ENCODE measurements around the gene MEIS2. TPM values are rescaled to one million over a fixed set of nuclear protein-coding genes. Genes with fewer than 3 reads are reported as not detected.
A peak's percentile ranks its signal among the peaks of the same experiment; 100 is the strongest.
"Not testable (repeated sequence)": the region's sequence is repeated elsewhere in the genome, so short reads cannot be mapped to it uniquely, and the experiment has no call there.

MEIS2 gene
- total and polyA plus RNA-seq, 4 donors: 40.1 to 119 (median 72.0) TPM

DNA sequence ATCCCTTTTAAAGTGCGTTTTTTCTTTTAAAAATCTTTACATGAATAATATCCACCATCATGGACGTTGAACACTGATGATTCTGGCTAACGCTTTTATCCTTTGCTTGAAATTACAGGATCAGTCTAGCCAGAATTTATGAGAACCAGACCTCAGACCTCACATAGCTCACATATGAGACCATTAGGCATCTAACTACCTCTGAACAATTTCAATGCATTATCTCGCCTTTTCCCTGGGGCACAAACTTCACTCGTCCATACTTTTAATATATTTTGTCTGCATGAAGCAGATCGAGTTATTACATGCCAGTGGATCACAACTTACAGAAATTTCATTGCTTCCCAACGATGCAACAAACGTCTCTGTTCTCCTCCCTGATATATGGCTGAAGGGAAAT is 105.6 kb downstream of the MEIS2 start:
- Histone ChIP-seq H3K36me3 (ENCODE audit: control insufficient read depth, insufficient read depth, low read length) (no peaks in the 10 kb centered on the region), H3K9me3 (ENCODE audit: control insufficient read depth, insufficient read depth, low read length) (no peaks in the 10 kb centered on the region), H3K4me3 (ENCODE audit: low read depth, low read length) (no peak overlapping the region), H3K27ac (ENCODE audit: low read depth, low read length) (no peak overlapping the region), H3K4me1 (ENCODE audit: control insufficient read depth, insufficient read depth, low read length) (no peaks in the 10 kb centered on the region), H3K27me3 (ENCODE audit: control insufficient read depth, insufficient read depth, low read length) (no peaks in the 10 kb centered on the region)
- WGBS (ENCODE audit: insufficient coverage): 69% methylated on average over 5 of the region's 8 CpGs
- peak in 1 of 6 donors; percentile 40 for DNase-seq (ENCODE audit: low read depth in 4 of 6, low spot score in 6 of 6)

DNA sequence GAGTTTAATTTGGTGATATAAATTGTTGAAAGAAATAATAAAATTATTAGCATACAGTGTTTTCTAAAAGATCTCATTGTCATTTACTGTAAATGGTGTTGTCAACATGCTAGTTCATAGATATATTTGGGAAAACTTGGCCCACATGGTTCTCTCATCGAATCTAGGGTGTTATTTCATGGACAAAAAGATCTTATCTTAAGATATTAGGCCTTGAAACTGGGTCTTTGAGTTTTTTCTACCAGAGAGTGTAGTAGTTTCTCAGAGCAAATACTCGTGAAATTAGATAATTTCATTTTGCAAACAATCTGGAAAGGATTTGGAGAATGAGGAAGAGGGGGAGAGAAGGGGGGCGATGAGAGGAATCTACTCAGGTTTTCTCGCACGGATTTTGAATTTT is 107.9 kb downstream of the MEIS2 start:
- no peaks in the 10 kb centered on the region for H3K27me3 ChIP-seq (ENCODE audit: control insufficient read depth, insufficient read depth, low read length)
- no peak overlapping the region for H3K27ac ChIP-seq (ENCODE audit: low read depth, low read length)
- H3K36me3 ChIP-seq (ENCODE audit: control insufficient read depth, insufficient read depth, low read length): no peaks in the 10 kb centered on the region
- H3K9me3 ChIP-seq (ENCODE audit: control insufficient read depth, insufficient read depth, low read length): no peaks in the 10 kb centered on the region
- no peaks in the 10 kb centered on the region for H3K4me1 ChIP-seq (ENCODE audit: control insufficient read depth, insufficient read depth, low read length)
- H3K4me3 ChIP-seq (ENCODE audit: low read depth, low read length): no peak overlapping the region
- DNase-seq (ENCODE audit: low read depth in 4 of 6, low spot score in 6 of 6): no peak
- WGBS (ENCODE audit: insufficient coverage): 100% methylated on average over 1 of the region's 5 CpGs

DNA sequence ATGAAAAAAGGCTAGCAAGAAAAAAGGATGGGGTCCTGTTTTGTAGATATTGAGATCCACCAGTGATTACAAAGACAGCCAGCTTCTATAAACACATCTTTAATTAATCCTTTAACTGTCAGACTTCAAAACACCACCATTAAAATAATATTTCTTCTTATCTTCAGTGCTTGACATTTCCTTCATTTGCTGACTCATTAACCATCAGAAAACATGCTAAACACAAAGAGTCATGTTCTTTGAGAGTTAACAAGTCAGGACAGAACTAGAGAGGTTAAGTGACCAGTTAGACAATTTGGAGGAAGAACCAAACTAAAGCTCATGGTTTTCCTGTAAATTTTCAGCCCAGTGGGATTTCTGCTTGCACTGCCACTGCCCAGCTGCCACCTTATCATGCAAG is 111.4 kb downstream of the MEIS2 start:
- Histone ChIP-seq H3K36me3 (ENCODE audit: control insufficient read depth, insufficient read depth, low read length) (no peaks in the 10 kb centered on the region), H3K4me3 (ENCODE audit: low read depth, low read length) (no peak overlapping the region), H3K9me3 (ENCODE audit: control insufficient read depth, insufficient read depth, low read length) (peaks cover 5% of the 10 kb centered on the region), H3K27ac (ENCODE audit: low read depth, low read length) (no peak overlapping the region), H3K4me1 (ENCODE audit: control insufficient read depth, insufficient read depth, low read length) (no peaks in the 10 kb centered on the region), H3K27me3 (ENCODE audit: control insufficient read depth, insufficient read depth, low read length) (no peaks in the 10 kb centered on the region)
- DNase-seq (ENCODE audit: low read depth in 4 of 6, low spot score in 6 of 6): no peak

DNA sequence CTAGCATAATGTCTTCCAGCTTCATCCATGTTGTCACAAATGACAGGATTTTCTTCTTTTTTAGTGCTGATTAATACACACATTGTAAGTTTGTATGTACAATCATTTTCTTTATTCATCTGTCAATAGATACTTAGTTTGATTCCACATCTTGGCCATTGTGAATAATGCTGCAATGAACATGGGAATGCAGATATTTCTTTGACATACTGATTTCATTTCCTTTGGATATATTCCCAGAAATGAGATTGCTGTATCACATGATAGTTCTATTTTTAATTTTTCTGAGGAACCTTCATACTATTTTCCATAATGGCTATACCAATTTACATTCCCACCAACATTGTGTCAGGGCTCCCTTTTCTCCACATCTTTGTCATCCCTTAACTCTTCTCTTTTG is 117.9 kb downstream of the MEIS2 start:
- H3K36me3 ChIP-seq (ENCODE audit: control insufficient read depth, insufficient read depth, low read length): no peaks in the 10 kb centered on the region

DNA sequence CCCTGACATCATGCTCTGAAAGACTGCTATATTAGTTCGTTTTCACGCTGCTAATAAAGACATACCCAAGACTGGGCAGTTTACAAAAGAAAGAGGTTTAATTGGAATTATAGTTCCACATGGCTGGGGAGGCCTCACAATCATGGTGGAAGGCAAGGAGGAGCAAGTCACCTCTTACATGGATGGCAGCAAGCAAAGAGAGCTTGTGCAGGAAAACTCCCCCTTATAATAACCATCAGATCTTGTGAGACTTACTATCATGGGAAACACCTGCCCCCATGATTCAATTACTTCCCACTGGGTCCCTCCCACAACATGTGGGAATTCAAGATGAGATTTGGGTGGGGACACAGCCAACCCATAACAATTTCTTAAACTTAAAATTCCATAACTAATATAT is 120.1 kb downstream of the MEIS2 start:
- not testable (repeated sequence) for H3K36me3 ChIP-seq (ENCODE audit: control insufficient read depth, insufficient read depth, low read length); H3K27ac ChIP-seq (ENCODE audit: low read depth, low read length); DNase-seq (ENCODE audit: low read depth in 4 of 6, low spot score in 6 of 6); H3K4me1 ChIP-seq (ENCODE audit: control insufficient read depth, insufficient read depth, low read length); H3K4me3 ChIP-seq (ENCODE audit: low read depth, low read length); H3K27me3 ChIP-seq (ENCODE audit: control insufficient read depth, insufficient read depth, low read length); H3K9me3 ChIP-seq (ENCODE audit: control insufficient read depth, insufficient read depth, low read length)
- no CpG with 5 or more reads among the region's 2 CpGs for WGBS (ENCODE audit: insufficient coverage)

More for the DNA sequence above, 117.9 kb downstream of the MEIS2 start:
- H3K27ac ChIP-seq (ENCODE audit: low read depth, low read length): no peak overlapping the region
- H3K9me3 ChIP-seq (ENCODE audit: control insufficient read depth, insufficient read depth, low read length): peaks cover 8% of the 10 kb centered on the region
- no peak for DNase-seq (ENCODE audit: low read depth in 4 of 6, low spot score in 6 of 6)
- H3K27me3 ChIP-seq (ENCODE audit: control insufficient read depth, insufficient read depth, low read length): no peaks in the 10 kb centered on the region
- no peak overlapping the region for H3K4me3 ChIP-seq (ENCODE audit: low read depth, low read length)
- no peaks in the 10 kb centered on the region for H3K4me1 ChIP-seq (ENCODE audit: control insufficient read depth, insufficient read depth, low read length)

DNA sequence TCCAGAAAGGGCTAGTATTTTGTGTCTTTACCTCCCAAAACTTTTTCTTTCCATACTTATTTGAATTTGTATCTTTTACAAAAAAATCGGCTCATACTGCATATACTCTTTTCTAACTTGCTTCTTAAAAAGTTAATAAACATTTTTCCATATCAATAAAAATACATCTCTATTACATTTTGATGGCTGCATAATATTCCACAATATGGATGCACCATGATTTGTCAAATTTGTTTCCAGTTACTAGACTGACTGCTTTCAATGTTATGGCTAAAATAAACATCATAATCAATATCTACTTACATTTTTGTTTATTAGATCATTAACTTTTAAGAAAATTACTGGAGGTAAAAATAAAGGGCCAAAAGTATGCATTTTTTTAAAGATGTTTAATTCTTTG is 121.7 kb downstream of the MEIS2 start:
- Histone ChIP-seq H3K9me3 (ENCODE audit: control insufficient read depth, insufficient read depth, low read length) (peaks cover 3% of the 10 kb centered on the region), H3K27me3 (ENCODE audit: control insufficient read depth, insufficient read depth, low read length) (no peaks in the 10 kb centered on the region), H3K36me3 (ENCODE audit: control insufficient read depth, insufficient read depth, low read length) (no peaks in the 10 kb centered on the region), H3K4me3 (ENCODE audit: low read depth, low read length) (no peak overlapping the region), H3K4me1 (ENCODE audit: control insufficient read depth, insufficient read depth, low read length) (no peaks in the 10 kb centered on the region), H3K27ac (ENCODE audit: low read depth, low read length) (no peak overlapping the region)
- no peak for DNase-seq (ENCODE audit: low read depth in 4 of 6, low spot score in 6 of 6)
- WGBS (ENCODE audit: insufficient coverage): no CpG with 5 or more reads among the region's 1 CpG

DNA sequence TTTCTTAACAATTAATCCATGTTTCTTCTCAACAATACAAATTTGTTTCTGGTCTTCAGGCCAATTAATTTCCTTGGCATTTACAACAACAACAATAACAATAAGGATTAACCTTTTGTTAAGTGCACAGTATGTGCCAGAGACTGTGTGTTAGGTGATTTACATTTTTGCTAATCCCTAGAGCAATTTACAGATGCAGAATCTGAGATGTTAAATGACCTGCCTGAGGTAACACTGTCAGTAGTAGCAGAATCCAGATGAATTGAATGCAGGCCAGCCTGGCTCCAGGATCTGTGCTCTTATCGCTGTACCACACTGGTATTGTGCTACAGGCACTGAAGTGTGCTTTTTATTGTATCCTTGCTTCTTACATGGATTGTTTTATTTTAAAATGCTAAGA is 122.2 kb downstream of the MEIS2 start:
- no peak overlapping the region for H3K27ac ChIP-seq (ENCODE audit: low read depth, low read length)
- no peak overlapping the region for H3K4me3 ChIP-seq (ENCODE audit: low read depth, low read length)
- no peaks in the 10 kb centered on the region for H3K4me1 ChIP-seq (ENCODE audit: control insufficient read depth, insufficient read depth, low read length)
- no peak for DNase-seq (ENCODE audit: low read depth in 4 of 6, low spot score in 6 of 6)
- H3K27me3 ChIP-seq (ENCODE audit: control insufficient read depth, insufficient read depth, low read length): no peaks in the 10 kb centered on the region
- no peaks in the 10 kb centered on the region for H3K36me3 ChIP-seq (ENCODE audit: control insufficient read depth, insufficient read depth, low read length)
- H3K9me3 ChIP-seq (ENCODE audit: control insufficient read depth, insufficient read depth, low read length): peaks cover 3% of the 10 kb centered on the region
- no CpG with 5 or more reads among the region's 1 CpG for WGBS (ENCODE audit: insufficient coverage)

DNA sequence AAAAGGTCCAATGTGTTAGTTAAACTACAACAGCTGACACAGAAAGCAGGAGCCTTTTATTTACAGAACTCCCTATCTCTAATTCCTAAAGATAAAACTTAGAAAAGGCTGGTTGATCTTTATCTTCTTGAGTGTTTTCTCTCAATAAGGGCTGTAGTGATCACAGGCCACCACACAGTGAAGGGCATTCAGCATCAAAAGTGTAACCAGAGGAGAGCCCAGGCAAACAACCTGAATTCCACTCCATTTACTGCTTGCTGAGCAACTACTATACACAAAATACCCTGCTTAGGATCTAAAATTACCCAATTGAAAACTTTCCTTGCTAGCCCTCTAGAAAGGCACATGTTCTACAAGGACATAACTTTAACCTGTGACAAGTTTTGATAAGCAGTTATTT is 122.7 kb downstream of the MEIS2 start:
- Histone ChIP-seq H3K36me3 (ENCODE audit: control insufficient read depth, insufficient read depth, low read length) (no peaks in the 10 kb centered on the region), H3K27me3 (ENCODE audit: control insufficient read depth, insufficient read depth, low read length) (no peaks in the 10 kb centered on the region), H3K27ac (ENCODE audit: low read depth, low read length) (no peak overlapping the region), H3K4me1 (ENCODE audit: control insufficient read depth, insufficient read depth, low read length) (no peaks in the 10 kb centered on the region), H3K4me3 (ENCODE audit: low read depth, low read length) (no peak overlapping the region), H3K9me3 (ENCODE audit: control insufficient read depth, insufficient read depth, low read length) (peaks cover 3% of the 10 kb centered on the region)
- no peak for DNase-seq (ENCODE audit: low read depth in 4 of 6, low spot score in 6 of 6)

DNA sequence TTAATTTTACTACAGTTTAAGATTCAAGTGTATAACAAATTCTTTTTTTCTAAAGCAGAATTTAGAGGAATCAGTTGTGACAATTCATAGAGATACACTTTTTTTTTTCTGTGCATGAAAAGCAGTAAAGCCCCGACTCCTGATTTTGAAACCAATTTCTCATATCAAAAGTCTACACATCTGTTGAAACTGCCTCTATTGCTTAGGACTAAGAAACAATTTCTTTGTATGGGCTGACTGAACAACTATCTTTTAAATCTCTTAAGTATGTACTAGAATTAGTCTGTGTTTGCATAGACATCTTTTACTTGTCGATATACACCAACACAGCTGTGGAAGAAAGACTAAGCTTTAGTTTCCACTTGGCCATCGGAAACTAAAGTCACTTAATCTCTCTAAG is 127.6 kb downstream of the MEIS2 start:
- no peak for DNase-seq (ENCODE audit: low read depth in 4 of 6, low spot score in 6 of 6)
- Histone ChIP-seq H3K9me3 (ENCODE audit: control insufficient read depth, insufficient read depth, low read length) (no peaks in the 10 kb centered on the region), H3K27me3 (ENCODE audit: control insufficient read depth, insufficient read depth, low read length) (no peaks in the 10 kb centered on the region), H3K36me3 (ENCODE audit: control insufficient read depth, insufficient read depth, low read length) (no peaks in the 10 kb centered on the region), H3K27ac (ENCODE audit: low read depth, low read length) (no peak overlapping the region), H3K4me3 (ENCODE audit: low read depth, low read length) (no peak overlapping the region), H3K4me1 (ENCODE audit: control insufficient read depth, insufficient read depth, low read length) (no peaks in the 10 kb centered on the region)
- WGBS (ENCODE audit: insufficient coverage): no CpG with 5 or more reads among the region's 3 CpGs

DNA sequence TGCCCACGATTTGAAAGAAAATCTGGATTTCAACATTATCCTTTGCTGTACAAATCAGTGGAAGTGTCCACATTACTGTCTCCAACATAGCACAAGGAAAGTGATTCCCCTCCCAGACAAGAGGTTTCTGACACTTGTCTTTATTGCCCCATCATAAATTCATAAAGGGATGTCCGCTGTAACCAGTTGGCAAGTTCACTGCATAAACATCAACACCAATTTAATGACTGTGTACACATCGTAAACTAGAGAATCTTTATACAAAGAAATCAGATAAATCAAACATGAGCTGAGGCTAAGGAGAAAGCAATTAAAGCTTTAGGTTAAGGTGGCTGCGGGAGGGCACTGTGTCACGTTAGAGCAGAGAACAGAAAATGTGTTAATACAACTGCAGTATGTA is 129.8 kb downstream of the MEIS2 start:
- H3K27me3 ChIP-seq (ENCODE audit: control insufficient read depth, insufficient read depth, low read length): no peaks in the 10 kb centered on the region
- no peak overlapping the region for H3K4me3 ChIP-seq (ENCODE audit: low read depth, low read length)
- no peak for DNase-seq (ENCODE audit: low read depth in 4 of 6, low spot score in 6 of 6)
- H3K9me3 ChIP-seq (ENCODE audit: control insufficient read depth, insufficient read depth, low read length): no peaks in the 10 kb centered on the region
- H3K4me1 ChIP-seq (ENCODE audit: control insufficient read depth, insufficient read depth, low read length): no peaks in the 10 kb centered on the region
- H3K36me3 ChIP-seq (ENCODE audit: control insufficient read depth, insufficient read depth, low read length): no peaks in the 10 kb centered on the region
- 83% methylated on average over 1 of the region's 5 CpGs for WGBS (ENCODE audit: insufficient coverage)
- no peak overlapping the region for H3K27ac ChIP-seq (ENCODE audit: low read depth, low read length)

DNA sequence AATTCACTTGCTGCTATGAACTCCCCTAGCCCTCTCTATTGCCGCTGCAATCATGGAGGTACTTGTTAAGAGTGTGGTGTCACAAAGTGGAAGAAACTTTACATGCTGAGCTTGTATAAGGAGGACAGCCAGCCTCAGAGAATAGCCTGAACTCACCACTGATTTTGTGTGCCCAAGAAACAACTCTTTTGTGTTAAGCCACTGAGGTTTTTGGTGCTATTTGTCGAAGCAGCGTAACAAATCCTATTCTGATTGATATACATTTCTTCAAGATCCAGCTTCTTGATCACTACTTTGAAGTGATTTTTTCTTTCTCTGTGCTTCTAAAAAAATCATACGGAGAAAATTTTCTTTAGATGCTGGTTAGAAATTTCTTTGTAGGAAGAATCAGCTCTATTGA is 132.4 kb downstream of the MEIS2 start:
- no peak for DNase-seq (ENCODE audit: low read depth in 4 of 6, low spot score in 6 of 6)
- no peak overlapping the region for H3K4me3 ChIP-seq (ENCODE audit: low read depth, low read length)
- no peaks in the 10 kb centered on the region for H3K36me3 ChIP-seq (ENCODE audit: control insufficient read depth, insufficient read depth, low read length)
- H3K27ac ChIP-seq (ENCODE audit: low read depth, low read length): no peak overlapping the region
- H3K27me3 ChIP-seq (ENCODE audit: control insufficient read depth, insufficient read depth, low read length): no peaks in the 10 kb centered on the region
- no peaks in the 10 kb centered on the region for H3K9me3 ChIP-seq (ENCODE audit: control insufficient read depth, insufficient read depth, low read length)
- H3K4me1 ChIP-seq (ENCODE audit: control insufficient read depth, insufficient read depth, low read length): no peaks in the 10 kb centered on the region
- WGBS (ENCODE audit: insufficient coverage): no CpG with 5 or more reads among the region's 4 CpGs
